Measurements from ENCODE around the gene SLIT3. TPM values are rescaled to one million over a fixed set of nuclear protein-coding genes. Genes with fewer than 3 reads are reported as not detected.

Gene SLIT3
- total RNA-seq, 2 donors from 2014 or later: 6.6 to 6.7 TPM

GRCh38 chr5:168808051-168808616 is 492.8 kb downstream of the SLIT3 start:
- intact Hi-C loops (cut with DNase I): no loop called here
- Histone ChIP-seq H3K27me3 (no peaks in the 10 kb centered on the region), H3K27ac (no peak overlapping the region), H3K36me3 (replicated peaks in 1 of 2; ENCODE audit: insufficient read depth in 1 of 2, low read depth in 2 of 2) (no peaks in the 10 kb centered on the region), H3K4me1 (no peaks in the 10 kb centered on the region), H3K4me3 (no peak overlapping the region), H3K9me3 (no peaks in the 10 kb centered on the region)
- ATAC-seq: no peak
- no peak for DNase-seq
- 63 to 77% methylated on average over 3 of the region's 3 CpGs for WGBS, 2 donors
- TF ChIP-seq, protein P1, sequence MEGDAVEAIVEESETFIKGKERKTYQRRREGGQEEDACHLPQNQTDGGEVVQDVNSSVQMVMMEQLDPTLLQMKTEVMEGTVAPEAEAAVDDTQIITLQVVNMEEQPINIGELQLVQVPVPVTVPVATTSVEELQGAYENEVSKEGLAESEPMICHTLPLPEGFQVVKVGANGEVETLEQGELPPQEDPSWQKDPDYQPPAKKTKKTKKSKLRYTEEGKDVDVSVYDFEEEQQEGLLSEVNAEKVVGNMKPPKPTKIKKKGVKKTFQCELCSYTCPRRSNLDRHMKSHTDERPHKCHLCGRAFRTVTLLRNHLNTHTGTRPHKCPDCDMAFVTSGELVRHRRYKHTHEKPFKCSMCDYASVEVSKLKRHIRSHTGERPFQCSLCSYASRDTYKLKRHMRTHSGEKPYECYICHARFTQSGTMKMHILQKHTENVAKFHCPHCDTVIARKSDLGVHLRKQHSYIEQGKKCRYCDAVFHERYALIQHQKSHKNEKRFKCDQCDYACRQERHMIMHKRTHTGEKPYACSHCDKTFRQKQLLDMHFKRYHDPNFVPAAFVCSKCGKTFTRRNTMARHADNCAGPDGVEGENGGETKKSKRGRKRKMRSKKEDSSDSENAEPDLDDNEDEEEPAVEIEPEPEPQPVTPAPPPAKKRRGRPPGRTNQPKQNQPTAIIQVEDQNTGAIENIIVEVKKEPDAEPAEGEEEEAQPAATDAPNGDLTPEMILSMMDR (IDR thresholded peaks at IDR 0.05): no peak
- TF ChIP-seq POLR2A (IDR thresholded peaks at IDR 0.05): no peak

- Histone ChIP-seq H3K36me3 (replicated peaks in 1 of 2; ENCODE audit: insufficient read depth in 1 of 2, low read depth in 2 of 2) (no peaks in the 10 kb centered on the region), H3K9me3 (no peaks in the 10 kb centered on the region), H3K27me3 (no peaks in the 10 kb centered on the region), H3K4me3 (no peak overlapping the region), H3K27ac (no peak overlapping the region), H3K4me1 (no peaks in the 10 kb centered on the region)
- TF ChIP-seq, protein P1 (IDR thresholded peaks at IDR 0.05): no peak
- TF ChIP-seq POLR2A (IDR thresholded peaks at IDR 0.05): no peak
- DNase-seq (no peak), ATAC-seq (no peak)
- intact Hi-C loops (cut with DNase I): no loop called here
These were observed 493.7 kb downstream of the SLIT3 start for GRCh38 chr5:168807287-168807686.

- DNase-seq: no peak
- TF ChIP-seq, protein P1 (IDR thresholded peaks at IDR 0.05): no peak
- TF ChIP-seq POLR2A (IDR thresholded peaks at IDR 0.05): no peak
- no peaks in the 10 kb centered on the region for H3K27me3 ChIP-seq
- 57 to 62% methylated on average over 4 of the region's 4 CpGs for WGBS, 2 donors
- H3K36me3 ChIP-seq (replicated peaks in 1 of 2; ENCODE audit: insufficient read depth in 1 of 2, low read depth in 2 of 2): no peaks in the 10 kb centered on the region
- intact Hi-C loops (cut with DNase I): no loop called here
- no peak for ATAC-seq
- H3K4me1 ChIP-seq: no peaks in the 10 kb centered on the region
- H3K27ac ChIP-seq: no peak overlapping the region
- no peaks in the 10 kb centered on the region for H3K9me3 ChIP-seq
- no peak overlapping the region for H3K4me3 ChIP-seq
These were observed 497.4 kb downstream of the SLIT3 start for GRCh38 chr5:168803541-168803940.

DNA sequence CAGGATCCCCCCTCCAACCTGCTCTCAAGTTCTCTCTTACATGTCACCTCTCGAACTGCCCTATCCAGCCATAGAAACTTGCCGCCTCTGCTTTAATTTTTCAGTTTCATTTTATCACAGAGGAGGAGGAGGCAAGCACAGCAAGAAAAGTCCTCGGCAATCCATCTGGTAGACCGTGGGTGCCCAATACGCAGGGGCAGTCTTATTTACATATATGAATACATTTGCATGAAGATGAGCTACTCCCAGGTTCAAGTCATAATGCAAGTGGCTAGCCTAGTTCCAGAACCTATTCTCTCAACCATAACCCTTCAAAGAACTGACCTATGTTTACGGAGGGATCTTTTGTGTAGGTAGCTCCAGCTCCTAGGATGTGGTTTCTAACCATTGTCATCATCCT is 498.6 kb downstream of the SLIT3 start:
- no peaks in the 10 kb centered on the region for H3K27me3 ChIP-seq
- no peaks in the 10 kb centered on the region for H3K9me3 ChIP-seq
- TF ChIP-seq, protein P1 (IDR thresholded peaks at IDR 0.05): no peak
- no peak for TF ChIP-seq POLR2A (IDR thresholded peaks at IDR 0.05)
- no peaks in the 10 kb centered on the region for H3K4me1 ChIP-seq
- H3K36me3 ChIP-seq (replicated peaks in 1 of 2; ENCODE audit: insufficient read depth in 1 of 2, low read depth in 2 of 2): no peaks in the 10 kb centered on the region
- WGBS, 2 donors: 75 to 80% methylated on average over 6 of the region's 6 CpGs
- ATAC-seq (no peak), DNase-seq (no peak)
- H3K27ac ChIP-seq: no peak overlapping the region
- H3K4me3 ChIP-seq: no peak overlapping the region
- intact Hi-C loops (cut with DNase I): no loop called here

DNA sequence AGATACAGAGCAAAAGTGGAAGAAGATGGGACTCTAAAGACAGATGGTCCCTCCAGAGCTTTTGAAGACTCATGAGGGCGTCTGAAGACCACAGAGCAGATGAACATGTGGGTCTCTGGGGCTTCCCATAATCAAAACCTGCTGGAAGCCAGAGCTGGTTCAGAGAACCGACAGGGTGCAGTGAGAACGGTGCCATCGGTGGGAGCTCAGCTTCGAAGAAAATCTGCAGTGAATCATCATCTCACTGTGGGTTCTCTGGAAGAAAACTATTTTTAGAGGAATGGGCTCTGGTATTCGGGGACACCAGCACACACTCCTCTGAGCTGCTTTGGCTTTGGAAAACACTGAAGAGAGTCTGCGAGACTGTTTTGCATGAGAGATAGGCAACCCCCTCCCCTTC is 499.4 kb downstream of the SLIT3 start:
- Histone ChIP-seq H3K27me3 (no peaks in the 10 kb centered on the region), H3K4me1 (no peaks in the 10 kb centered on the region), H3K9me3 (no peaks in the 10 kb centered on the region), H3K36me3 (replicated peaks in 1 of 2; ENCODE audit: insufficient read depth in 1 of 2, low read depth in 2 of 2) (no peaks in the 10 kb centered on the region), H3K27ac (no peak overlapping the region), H3K4me3 (no peak overlapping the region)
- 78 to 83% methylated on average over 7 of the region's 7 CpGs for WGBS, 2 donors
- no peak for DNase-seq
- intact Hi-C loops (cut with DNase I): no loop called here
- no peak for TF ChIP-seq POLR2A (IDR thresholded peaks at IDR 0.05)
- TF ChIP-seq, protein P1 (IDR thresholded peaks at IDR 0.05): no peak
- no peak for ATAC-seq
